K562 (cell line): ENCODE data around the gene NTM. TPM values are rescaled to one million over a fixed set of nuclear protein-coding genes. Genes with fewer than 3 reads are reported as not detected.

ENCODE experiments used
- ATAC-seq: fragments of 200-7000 bp; cut with Tn5 transposase; 3 replicates; pipeline ENCODE4 v1.9.1; 2020; ENCODE audit warnings: moderate library complexity
- BruUV-seq: library from RNA; stranded (reverse); fragments of 400-500 nt; replicated peaks from 2 replicates; lab custom pipeline; 2021; lab: Mats Ljungman, UMichigan
- CTCF ChIA-PET: fragments of 300-600 bp; formaldehyde crosslinking; extraction: SDS; loops from one replicate; lab custom pipeline; 2021; ENCODE audit warnings: low intra/inter-chr PET ratio; lab: Yijun Ruan, JAX
- POLR2A ChIA-PET: fragments of 300-600, 350-650 bp; sonication (Branson Sonifier 250); formaldehyde crosslinking; extraction: SDS; loops from one replicate; lab custom pipeline; 2021; ENCODE audit warnings: antibody characterized with exemption, inconsistent platforms; lab: Yijun Ruan, JAX
- DNase-seq, 4 experiments: peaks; one replicate each; pipeline versions ENCODE4 v3.0.0 to v3.0.0-alpha.2; 2011 to 2018; ENCODE audit warnings: low spot score in 3 of 4, mixed read lengths in 3 of 4; ENCODE audit errors: extremely low read depth in 1 of 4
- FAIRE-seq: peaks from 2 replicates; lab custom pipeline; 2011; peaks lifted over from hg19 to GRCh38; lab: Jason Lieb, UNC
- H2AFZ ChIP-seq: 2 replicates; pipeline ENCODE4 v1.6.0; 2011; ENCODE audit warnings: low read depth, low read length, control low read depth, inconsistent platforms
- H3K27ac ChIP-seq: fragments of 200-600 bp; 3 replicates; pipeline ENCODE4 v1.8.0; 2011; ENCODE audit warnings: low read depth, mild to moderate bottlenecking, control low read depth, inconsistent platforms, low read length, moderate library complexity, mixed read lengths; ENCODE audit errors: extremely low read depth
- H3K27me3 ChIP-seq, 2 experiments: fragments of 300-600 bp in 1 of 2; 2 replicates in 1 of 2; 3 replicates in 1 of 2; pipeline versions ENCODE4 v1.6.0 to v1.8.0; 2011; ENCODE audit warnings: inconsistent platforms in 2 of 2, low read length in 2 of 2, mild to moderate bottlenecking in 1 of 2, mixed read lengths in 1 of 2, moderate library complexity in 1 of 2; ENCODE audit not compliant: control insufficient read depth in 2 of 2, insufficient read depth in 2 of 2
- H3K36me3 ChIP-seq: fragments of 300-600 bp; 3 replicates; pipeline ENCODE4 v1.8.0; 2011; ENCODE audit warnings: mild to moderate bottlenecking, low read length, inconsistent platforms; ENCODE audit not compliant: control insufficient read depth, insufficient read depth
- H3K4me1 ChIP-seq, 2 experiments: fragments of 200-600 bp in 1 of 2; replicated peaks in 1 of 2; 2 replicates in 1 of 2; 3 replicates in 1 of 2; pipeline versions ENCODE4 v1.5.1 to v1.8.0; 2011; ENCODE audit warnings: inconsistent platforms in 2 of 2, low read length in 2 of 2, mild to moderate bottlenecking in 1 of 2, mixed read lengths in 1 of 2, moderate library complexity in 1 of 2; ENCODE audit not compliant: control insufficient read depth in 2 of 2, insufficient read depth in 2 of 2
- H3K4me2 ChIP-seq: 2 replicates; pipeline ENCODE4 v1.6.1; 2011; ENCODE audit warnings: low read length, control low read depth, inconsistent platforms, mixed read lengths; ENCODE audit not compliant: insufficient read depth
- H3K4me3 ChIP-seq: fragments of 200-600 bp; sonication (generic), shearing (Covaris generic); 2 replicates; pipeline ENCODE4 v1.5.1; 2016; ENCODE audit warnings: control low read depth, inconsistent platforms
- H3K79me2 ChIP-seq: fragments of 200-600 bp; 3 replicates; pipeline ENCODE4 v1.8.0; 2011; ENCODE audit warnings: low read length, inconsistent platforms; ENCODE audit not compliant: control insufficient read depth, insufficient read depth
- H3K9ac ChIP-seq, 2 experiments: 2 replicates each; pipeline versions ENCODE4 v1.6.0 to v1.6.1; 2011; ENCODE audit warnings: low read depth in 2 of 2, low read length in 2 of 2, control low read depth in 1 of 2, inconsistent platforms in 1 of 2, mild to moderate bottlenecking in 1 of 2, mixed read lengths in 1 of 2; ENCODE audit not compliant: insufficient read depth in 1 of 2
- H3K9me1 ChIP-seq: one replicate; pipeline ENCODE4 v1.6.0; 2011; ENCODE audit warnings: inconsistent platforms, mild to moderate bottlenecking, low read length, moderate library complexity; ENCODE audit not compliant: control insufficient read depth, insufficient read depth
- H3K9me3 ChIP-seq: replicated peaks from 2 replicates; pipeline ENCODE4 v1.5.1; 2011; ENCODE audit warnings: low read depth, low read length, inconsistent platforms; ENCODE audit not compliant: control insufficient read depth, insufficient read depth
- H4K20me1 ChIP-seq: replicated peaks from 2 replicates; pipeline ENCODE4 v1.6.1; 2011; ENCODE audit warnings: low read length, inconsistent platforms, mixed read lengths; ENCODE audit not compliant: control insufficient read depth, insufficient read depth
- POLR3G ChIP-seq: IDR thresholded peaks from 2 replicates; pipeline ENCODE4 v1.6.1; 2011; ENCODE audit not compliant: insufficient read length, insufficient replicate concordance; ENCODE audit errors: extremely low read depth
- SIX5 ChIP-seq, 2 experiments: IDR thresholded peaks; 2 replicates each; pipeline ENCODE4 v1.6.1; 2011; ENCODE audit warnings: low read length in 2 of 2, borderline replicate concordance in 1 of 2, low read depth in 1 of 2, mild to moderate bottlenecking in 1 of 2, moderate library complexity in 1 of 2; ENCODE audit not compliant: insufficient read depth in 1 of 2
- SNAPC5 ChIP-seq: fragments of 250-450 bp; sonication (Bioruptor Pico); IDR thresholded peaks from 2 replicates; pipeline ENCODE4 v1.8.0; 2021; ENCODE audit warnings: moderate library complexity, mild to moderate bottlenecking, inconsistent platforms
- SRSF7 ChIP-seq: fragments of 200-400 bp; formaldehyde crosslinking; optimal IDR thresholded peaks from 2 replicates; pipeline ENCODE3; 2017; ENCODE audit warnings: mild to moderate bottlenecking, low read depth, low read length
- WGBS: fragments of 100-300 bp; shearing (Covaris generic); methylation state at CpG from one replicate; pipeline ENCODE4 v1.1.6; 2016; ENCODE audit warnings: low coverage, mixed read lengths; ENCODE audit not compliant: insufficient coverage; ENCODE audit errors: missing lambda C conversion rate; 5-methylcytosine and 5-hydroxymethylcytosine counted together
- in situ Hi-C: fragments of 300-500 bp; cut with MboI; formaldehyde crosslinking; loops from 4 replicates; pipeline ENCODE4 v1.15.0; 2018; ENCODE audit warnings: inconsistent platforms, mixed read lengths
- intact Hi-C: fragments of 100-400 bp; cut with micrococcal nuclease; formaldehyde crosslinking; loops from 2 replicates; pipeline ENCODE4 v1.14.2; 2022
- polyA plus RNA-seq, 8 experiments: library from polyadenylated mRNA; depleted of rRNA in 4 of 8; stranded (reverse) in 5 of 8; unstranded in 3 of 8; fragments of >200 nt; fragmentation: Nextera tagmentation in 2 of 8; fragmentation: Illumina TruSeq in 1 of 8; extraction: Ambion mirVana in 2 of 8; extraction: Trizol in 1 of 8; gene quantifications; 2 replicates each; pipeline versions ENCODE4 v1.2.1 to v1.2.3, GENCODE V29; 2011 to 2014; ENCODE audit warnings: inconsistent platforms in 1 of 8, missing spikeins in 1 of 8
- total RNA-seq, 7 experiments: library from RNA; depleted of rRNA in 6 of 7; stranded (reverse); fragments of >200 nt in 6 of 7; fragmentation: Illumina TruSeq in 2 of 7; extraction: Trizol in 2 of 7; gene quantifications; 2 replicates each; pipeline versions ENCODE4 v1.2.1 to v1.2.3, GENCODE V29; 2011 to 2021; ENCODE audit warnings: low replicate concordance in 1 of 7

Gene NTM
- total and polyA plus RNA-seq, 9 of the 15 experiments (the other 6 are each of a cell fraction or from before 2014, with no cell fraction given), result not detected

DNA sequence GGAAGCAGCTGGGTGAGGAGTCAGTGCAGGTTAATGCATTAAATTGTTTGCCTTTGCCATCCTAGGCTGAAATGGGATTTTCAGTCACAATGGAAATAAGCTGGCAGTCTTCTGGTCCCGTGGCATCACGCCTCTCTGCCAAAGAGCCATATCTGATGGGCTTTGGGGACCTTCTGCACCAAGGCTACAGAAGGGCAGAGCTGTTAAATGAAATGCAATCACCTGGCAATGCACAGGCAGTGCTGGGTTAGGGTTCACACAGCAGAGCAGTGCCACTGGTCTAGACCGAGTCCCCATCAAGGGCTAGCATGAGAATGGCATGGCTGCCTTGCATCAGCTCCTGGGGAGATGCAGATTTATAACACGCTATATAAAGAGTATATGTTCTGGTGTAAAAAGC lies 749.2 kb downstream of the NTM start:
- CTCF ChIA-PET, result no interaction called here
- Histone ChIP-seq H3K9me3 (no peaks in the 10 kb centered on the region; the same call in 1 of the 2 replicates), H3K4me1 (no peaks in the 10 kb centered on the region), H3K27ac (no peak overlapping the region), H3K4me3 (no peak overlapping the region), H3K79me2 (no peaks in the 10 kb centered on the region), H4K20me1 (no peaks in the 10 kb centered on the region), H3K4me2 (no peak overlapping the region), H3K27me3 (no peaks in the 10 kb centered on the region), H3K36me3 (no peaks in the 10 kb centered on the region), H2AFZ (no peak overlapping the region), H3K9ac (no peak overlapping the region), H3K9me1 (no peaks in the 10 kb centered on the region)
- no TSS peak for BruUV-seq
- no peak for FAIRE-seq
- intact Hi-C loops, result no loop called here
- POLR2A ChIA-PET, result no interaction called here
- ATAC-seq, result no peak
- WGBS, result 0% methylated on average over 4 of the region's 4 CpGs
- no peak for TF ChIP-seq POLR3G
- no peak for TF ChIP-seq SIX5 (IDR thresholded peaks at IDR 0.05; ENCODE audit: borderline replicate concordance in 1 of 2, insufficient read depth in 1 of 2, low read depth in 1 of 2, low read length in 2 of 2)
- TF ChIP-seq SNAPC5, result no peak
- no peak for DNase-seq
- in situ Hi-C loops, result no loop called here

DNA sequence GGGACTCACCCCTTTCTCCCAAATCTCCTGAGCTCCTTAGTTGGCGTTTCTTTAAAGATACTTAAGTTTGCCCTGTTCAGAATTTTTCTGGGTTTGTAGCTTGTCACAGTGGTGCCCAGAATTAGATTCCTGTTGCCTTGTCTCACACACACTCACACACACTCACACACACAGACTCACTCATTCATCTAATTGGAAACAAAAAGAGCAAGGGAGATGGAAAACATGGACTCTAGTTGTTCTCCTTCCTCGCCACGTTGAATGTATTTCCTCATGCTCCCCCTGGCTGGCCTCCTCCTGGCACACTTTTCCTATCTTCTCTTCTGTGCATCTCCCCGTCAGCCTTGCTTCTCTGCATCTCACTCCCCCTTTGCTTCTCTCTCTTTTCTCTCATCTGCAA lies 752.3 kb downstream of the NTM start:
- H3K27ac ChIP-seq, result no peak overlapping the region
- no peaks in the 10 kb centered on the region for H4K20me1 ChIP-seq
- no peak for ATAC-seq
- H3K36me3 ChIP-seq, result no peaks in the 10 kb centered on the region
- no peaks in the 10 kb centered on the region; the same call in 1 of the 2 replicates for H3K9me3 ChIP-seq
- no peak overlapping the region for H3K4me3 ChIP-seq
- ChIA-PET POLR2A (interaction anchor here (0.6 to 0.7 kb wide), 2 partner anchors 17 to 1549 kb away, joined by 3 to 6 read pairs; no protein-coding TSS in a partner anchor), CTCF (no interaction called here)
- no peaks in the 10 kb centered on the region for H3K4me1 ChIP-seq
- H3K9ac ChIP-seq, result no peak overlapping the region
- H3K4me2 ChIP-seq, result no peak overlapping the region
- BruUV-seq, result no TSS peak
- H3K79me2 ChIP-seq, result no peaks in the 10 kb centered on the region
- no peak overlapping the region for H2AFZ ChIP-seq
- DNase-seq, result no peak
- WGBS, result 7% methylated on average over 4 of the region's 4 CpGs
- intact Hi-C loops (no loop called here), in situ Hi-C loops (no loop called here)
- H3K27me3 ChIP-seq, result no peaks in the 10 kb centered on the region
- FAIRE-seq, result no peak
- H3K9me1 ChIP-seq, result no peaks in the 10 kb centered on the region
- no peak for TF ChIP-seq SRSF7
